HEK293T (cell line): ENCODE data around the gene NEUROD6.

Experiments
- CTCF ChIA-PET: fragments of 350-600 bp; formaldehyde crosslinking; extraction: SDS; loops from one replicate; lab custom pipeline; 2021; ENCODE audit warnings: antibody characterized with exemption, inconsistent platforms; lab: Yijun Ruan, JAX
- POLR2A ChIA-PET: fragments of 350-600 bp; formaldehyde crosslinking; extraction: SDS; loops from one replicate; lab custom pipeline; 2020; ENCODE audit warnings: antibody characterized with exemption, inconsistent platforms; lab: Yijun Ruan, JAX
- DNase-seq: peaks from one replicate; pipeline ENCODE4 v3.0.0; 2012; ENCODE audit warnings: mixed read lengths; ENCODE audit errors: extremely low spot score
- ARNT ChIP-seq: fragments of 450-650 bp; IDR thresholded peaks from 2 replicates; pipeline ENCODE4 v1.6.1; 2017; ENCODE audit warnings: mild to moderate bottlenecking
- BHLHE40 ChIP-seq: fragments of 450-650 bp; IDR thresholded peaks from 2 replicates; pipeline ENCODE4 v1.6.1; 2016; ENCODE audit warnings: mild to moderate bottlenecking, moderate library complexity, borderline replicate concordance
- CTBP1 ChIP-seq: fragments of 450-650 bp; IDR thresholded peaks from 2 replicates; pipeline ENCODE4 v1.6.1; 2016; ENCODE audit warnings: borderline replicate concordance
- ELF4 ChIP-seq: fragments of 450-650 bp; IDR thresholded peaks from 2 replicates; pipeline ENCODE4 v1.6.1; 2017; ENCODE audit warnings: antibody characterized with exemption
- FOXA1 ChIP-seq: fragments of 450-650 bp; IDR thresholded peaks from 2 replicates; pipeline ENCODE4 v1.6.1; 2016; ENCODE audit warnings: mild to moderate bottlenecking
- FOXK2 ChIP-seq: fragments of 450-650 bp; IDR thresholded peaks from 2 replicates; pipeline ENCODE4 v1.6.1; 2016; ENCODE audit warnings: mild to moderate bottlenecking
- FOXM1 ChIP-seq: fragments of 450-650 bp; IDR thresholded peaks from 2 replicates; pipeline ENCODE4 v1.6.1; 2017; ENCODE audit warnings: mild to moderate bottlenecking, borderline replicate concordance
- HDGF ChIP-seq: fragments of 450-650 bp; IDR thresholded peaks from 2 replicates; pipeline ENCODE4 v1.6.1; 2017; ENCODE audit warnings: antibody characterized with exemption, borderline replicate concordance
- L3MBTL2 ChIP-seq: fragments of 450-650 bp; conservative IDR thresholded peaks from 2 replicates; pipeline ENCODE4 v1.6.1; 2016; ENCODE audit warnings: mild to moderate bottlenecking
- LEF1 ChIP-seq: fragments of 450-650 bp; IDR thresholded peaks from 2 replicates; pipeline ENCODE4 v1.6.1; 2017; ENCODE audit warnings: mild to moderate bottlenecking, borderline replicate concordance
- NFRKB ChIP-seq: fragments of 450-650 bp; IDR thresholded peaks from 2 replicates; pipeline ENCODE4 v1.6.1; 2016; ENCODE audit warnings: mild to moderate bottlenecking, moderate library complexity
- PKNOX1 ChIP-seq: fragments of 450-650 bp; IDR thresholded peaks from 2 replicates; pipeline ENCODE4 v1.6.1; 2016
- SP1 ChIP-seq: fragments of 450-650 bp; IDR thresholded peaks from 2 replicates; pipeline ENCODE4 v1.6.1; 2017
- SUZ12 ChIP-seq: fragments of 450-650 bp; IDR thresholded peaks from 2 replicates; pipeline ENCODE4 v1.6.1; 2016; ENCODE audit warnings: mild to moderate bottlenecking
- TARDBP ChIP-seq: fragments of 450-650 bp; IDR thresholded peaks from 2 replicates; pipeline ENCODE4 v1.6.1; 2016
- ZNF384 ChIP-seq: fragments of 450-650 bp; IDR thresholded peaks from 2 replicates; pipeline ENCODE4 v1.6.1; 2016

The NEUROD6 gene

GRCh38 chr7:31335161-31335856 lies 5.2 kb downstream of the NEUROD6 start:
- ChIA-PET POLR2A (no interaction called here), CTCF (no interaction called here)
- no peak for DNase-seq
- no peak for TF ChIP-seq HDGF
- TF ChIP-seq FOXK2, result no peak
- no peak for TF ChIP-seq PKNOX1
- no peak for TF ChIP-seq ELF4
- TF ChIP-seq BHLHE40, result no peak
- TF ChIP-seq L3MBTL2, result no peak
- no peak for TF ChIP-seq SUZ12
- TF ChIP-seq ARNT, result no peak
- TF ChIP-seq ZNF384, result no peak
- no peak for TF ChIP-seq FOXA1
- no peak for TF ChIP-seq TARDBP
- no peak for TF ChIP-seq SP1
- no peak for TF ChIP-seq FOXM1
- no peak for TF ChIP-seq LEF1
- TF ChIP-seq NFRKB, result no peak
- no peak for TF ChIP-seq CTBP1

GRCh38 chr7:31333291-31333690 lies 7.2 kb downstream of the NEUROD6 start:
- ChIA-PET POLR2A (no interaction called here), CTCF (no interaction called here)
- DNase-seq, result no peak

GRCh38 chr7:31327071-31327470 lies 13.5 kb downstream of the NEUROD6 start:
- no peak for TF ChIP-seq FOXK2
- TF ChIP-seq PKNOX1, result no peak
- no peak for TF ChIP-seq NFRKB
- no peak for TF ChIP-seq TARDBP
- TF ChIP-seq L3MBTL2, result no peak
- no peak for TF ChIP-seq HDGF
- TF ChIP-seq SUZ12, result no peak
- TF ChIP-seq FOXM1, result no peak
- no peak for TF ChIP-seq LEF1
- TF ChIP-seq FOXA1, result no peak
- TF ChIP-seq SP1, result no peak
- no peak for TF ChIP-seq ELF4
- TF ChIP-seq CTBP1, result no peak
- no peak for TF ChIP-seq ZNF384
- TF ChIP-seq ARNT, result no peak
- CTCF ChIA-PET, result no interaction called here
- no peak for DNase-seq
- POLR2A ChIA-PET, result no interaction called here

More at GRCh38 chr7:31333291-31333690, 7.2 kb downstream of the NEUROD6 start:
- TF ChIP-seq HDGF, result no peak
- no peak for TF ChIP-seq TARDBP
- TF ChIP-seq SP1, result no peak
- TF ChIP-seq ARNT, result no peak
- no peak for TF ChIP-seq FOXM1
- no peak for TF ChIP-seq BHLHE40
- no peak for TF ChIP-seq ELF4
- no peak for TF ChIP-seq CTBP1
- TF ChIP-seq FOXK2, result no peak
- TF ChIP-seq L3MBTL2, result no peak
- TF ChIP-seq NFRKB, result no peak
- no peak for TF ChIP-seq ZNF384
- no peak for TF ChIP-seq FOXA1
- no peak for TF ChIP-seq PKNOX1
- TF ChIP-seq SUZ12, result no peak
- TF ChIP-seq LEF1, result no peak

- TF ChIP-seq ELF4, result no peak
- no peak for TF ChIP-seq TARDBP
- no peak for TF ChIP-seq ZNF384
- TF ChIP-seq LEF1, result no peak
- TF ChIP-seq FOXA1, result no peak
- no peak for TF ChIP-seq PKNOX1
- no peak for TF ChIP-seq CTBP1
- TF ChIP-seq SP1, result no peak
- TF ChIP-seq BHLHE40, result no peak
- no peak for TF ChIP-seq SUZ12
- TF ChIP-seq L3MBTL2, result no peak
- no peak for TF ChIP-seq ARNT
- no peak for TF ChIP-seq FOXM1
- no peak for TF ChIP-seq HDGF
- no peak for TF ChIP-seq NFRKB
- no peak for TF ChIP-seq FOXK2
- DNase-seq, result no peak
- POLR2A ChIA-PET, result no interaction called here
- CTCF ChIA-PET, result no interaction called here
Measured at GRCh38 chr7:31326416-31326815, 14.1 kb downstream of the NEUROD6 start.

GRCh38 chr7:31323101-31323500 lies 17.4 kb downstream of the NEUROD6 start:
- CTCF ChIA-PET, result no interaction called here
- DNase-seq, result no peak
- POLR2A ChIA-PET, result no interaction called here
- TF ChIP-seq SP1, result no peak
- no peak for TF ChIP-seq L3MBTL2
- no peak for TF ChIP-seq SUZ12
- TF ChIP-seq ARNT, result no peak
- no peak for TF ChIP-seq FOXM1
- TF ChIP-seq ZNF384, result no peak
- no peak for TF ChIP-seq NFRKB
